ENCODE results near the gene IRF1. TPM values are rescaled to one million over a fixed set of nuclear protein-coding genes. Genes with fewer than 3 reads are reported as not detected.
A peak's percentile ranks its signal among the peaks of the same experiment; 100 is the strongest.

IRF1 gene
- total RNA-seq, 2 experiments from 2014 or later: 231 to 239 TPM

DNA sequence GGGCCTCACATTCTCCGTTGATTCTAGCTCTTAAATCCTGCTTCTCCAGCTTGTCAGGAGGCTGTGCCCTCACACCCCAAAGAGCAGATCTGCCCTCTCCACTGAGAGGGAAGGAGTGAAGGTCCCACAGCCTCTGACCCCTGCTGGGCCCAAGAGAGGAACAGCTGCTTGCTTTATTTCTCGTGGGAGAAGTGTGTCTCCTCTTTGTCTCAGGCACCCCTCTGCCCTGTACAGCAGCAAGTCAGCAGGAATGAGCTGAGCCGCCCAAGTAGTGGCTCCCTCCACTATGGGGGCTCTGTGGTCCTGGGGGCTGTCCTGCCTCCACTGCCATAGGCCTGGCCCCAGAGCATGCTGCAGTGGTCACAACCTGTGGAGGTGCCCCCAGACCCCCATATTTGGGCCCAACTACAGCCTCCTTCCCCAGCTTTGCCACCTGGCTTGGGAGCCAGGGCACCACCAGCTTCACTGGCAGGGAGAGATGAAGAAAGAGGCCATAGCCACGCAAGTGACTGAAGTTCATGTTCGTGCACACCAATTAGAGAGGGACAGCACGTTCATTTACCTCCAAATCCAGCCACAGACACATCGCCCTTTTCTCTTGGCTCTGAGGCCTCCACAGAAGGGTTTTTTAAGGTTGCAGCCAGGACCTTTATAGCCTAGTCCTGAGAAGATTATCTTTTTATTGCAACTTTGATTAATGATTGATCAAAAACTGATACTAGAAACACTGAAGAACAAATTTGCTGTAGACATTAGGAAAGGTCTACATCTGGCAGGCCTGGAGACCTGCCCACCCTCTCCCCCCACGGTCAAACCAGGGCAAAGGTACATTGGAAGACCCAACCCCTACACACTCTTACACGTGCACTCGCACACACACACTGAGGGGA lies 27.5 kb downstream of the IRF1 start:
- CTCF ChIA-PET: interaction anchor here (1.1 to 8.1 kb wide), 3 partner anchors 7 to 38 kb away, joined by 4 to 111 read pairs (median 74); no protein-coding TSS in a partner anchor
- POLR2A ChIA-PET: interaction anchor here (0.8 to 6.1 kb wide), 8 partner anchors 15 to 52 kb away, joined by 3 to 248 read pairs (median 78); partner anchors contain the start of gene IRF1
- Mint-ChIP-seq H3K9me3 (no peaks in the 10 kb centered on the region), H3K27me3 (no peaks in the 10 kb centered on the region), H3K4me3 (no peak overlapping the region), H3K27ac (peak overlapping the region; percentile 91), H3K36me3 (ENCODE audit: low read depth) (peaks cover 51% of the 10 kb centered on the region), H3K4me1 (peaks cover 96% of the 10 kb centered on the region)
- DNase-seq: no peak

DNA sequence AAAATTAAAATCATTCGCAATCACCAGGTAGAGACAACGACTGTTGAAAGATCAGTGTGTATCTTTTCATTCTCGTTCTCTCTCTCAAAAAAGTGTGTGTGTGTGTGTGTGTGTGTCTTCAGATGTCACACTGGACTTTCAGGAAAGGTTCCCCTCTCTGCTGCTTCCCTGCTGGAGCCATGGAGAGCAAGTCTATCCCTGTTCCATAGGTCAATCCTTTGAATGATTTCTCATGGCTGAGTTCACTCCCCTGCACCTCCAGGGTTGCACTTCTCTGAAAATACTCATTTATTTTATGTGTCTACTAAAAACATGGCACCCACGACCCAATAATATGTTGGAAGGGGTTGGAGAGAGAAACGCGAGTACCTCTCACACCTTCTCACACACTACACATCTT lies 28.2 kb downstream of the IRF1 start:
- Mint-ChIP-seq H3K9me3 (no peaks in the 10 kb centered on the region), H3K4me3 (no peak overlapping the region), H3K36me3 (ENCODE audit: low read depth) (peaks cover 51% of the 10 kb centered on the region), H3K4me1 (peaks cover 96% of the 10 kb centered on the region), H3K27ac (no peak overlapping the region), H3K27me3 (no peaks in the 10 kb centered on the region)
- no peak for DNase-seq
- CTCF ChIA-PET: interaction anchor here (8.1 kb wide), 1 partner anchor 37 kb away, joined by 111 read pairs; no protein-coding TSS in a partner anchor
- POLR2A ChIA-PET: interaction anchor here (5.9 to 6.1 kb wide), 3 partner anchors 15 to 36 kb away, joined by 197 to 248 read pairs (median 216); partner anchors contain the start of gene IRF1

DNA sequence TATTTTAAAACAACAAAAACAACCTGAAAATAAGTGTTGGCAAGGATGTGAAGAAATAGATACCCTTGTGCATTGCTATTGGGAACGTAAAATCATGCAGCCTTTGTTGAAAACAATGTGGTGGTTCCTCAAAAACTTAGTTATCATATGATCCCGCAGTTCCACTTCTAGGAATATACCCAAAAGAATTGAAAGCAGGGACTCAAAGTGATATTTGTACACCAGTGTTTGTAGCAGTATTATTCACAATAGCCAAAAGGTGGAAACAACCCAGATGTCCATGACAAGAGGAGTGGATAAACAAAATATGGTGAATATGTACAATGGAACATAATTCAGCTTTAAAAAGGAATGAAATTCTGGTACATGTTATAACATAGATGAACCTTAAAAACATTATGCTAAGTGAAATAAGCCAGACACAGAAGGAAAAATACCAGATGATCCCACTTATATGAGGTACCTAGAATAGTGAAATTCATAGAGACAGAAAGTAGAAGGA lies 29.0 kb downstream of the IRF1 start:
- Mint-ChIP-seq H3K27me3 (no peaks in the 10 kb centered on the region), H3K27ac (no peak overlapping the region), H3K4me1 (peaks cover 96% of the 10 kb centered on the region), H3K9me3 (no peaks in the 10 kb centered on the region), H3K36me3 (ENCODE audit: low read depth) (peaks cover 45% of the 10 kb centered on the region), H3K4me3 (no peak overlapping the region)
- ChIA-PET CTCF (no interaction called here), POLR2A (interaction anchor here (9.2 kb wide), 1 partner anchor 22 kb away, joined by 563 read pairs; the partner anchor contains the start of gene IRF1)
- no peak for DNase-seq

DNA sequence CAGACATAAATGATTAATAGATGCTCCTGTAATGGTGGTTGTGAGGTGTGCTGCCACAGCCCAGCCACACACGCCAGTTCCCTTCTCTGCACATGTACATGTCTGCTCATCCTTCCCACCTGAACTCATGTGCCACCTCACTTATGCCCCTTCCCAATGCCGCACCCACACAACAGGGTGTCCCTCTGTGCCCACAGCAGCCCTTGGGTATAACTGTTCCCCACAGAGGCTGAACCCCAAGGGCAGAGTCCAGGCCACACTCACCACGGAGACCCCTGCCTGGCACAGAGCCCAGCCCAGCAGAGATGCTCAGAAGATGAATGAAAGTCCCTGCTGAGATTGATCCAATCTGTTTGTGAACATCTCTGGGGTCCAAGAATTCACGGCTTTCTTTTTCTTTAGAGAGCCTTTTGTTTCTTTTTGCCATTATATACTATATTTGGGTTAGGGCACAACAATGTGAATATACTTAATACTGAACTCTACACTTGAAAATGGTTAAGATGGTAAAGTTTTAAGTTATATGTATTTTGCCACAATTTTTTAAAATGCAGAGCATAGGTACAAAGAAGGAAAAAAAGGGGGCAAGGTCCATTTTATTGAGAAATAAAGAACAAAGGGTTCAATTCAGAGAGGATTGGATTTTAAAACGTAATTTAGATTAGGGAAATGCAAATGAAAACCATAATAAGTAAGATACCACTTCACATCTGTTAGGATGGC lies 29.6 kb downstream of the IRF1 start:
- no peaks in the 10 kb centered on the region for H3K27me3 Mint-ChIP-seq
- ChIA-PET CTCF (no interaction called here), POLR2A (interaction anchor here (8.6 to 9.2 kb wide), 2 partner anchors 23 to 34 kb away, joined by 296 to 563 read pairs; partner anchors contain the start of gene IRF1)
- H3K4me3 Mint-ChIP-seq: no peak overlapping the region
- no peaks in the 10 kb centered on the region for H3K9me3 Mint-ChIP-seq
- H3K27ac Mint-ChIP-seq: peak overlapping the region; percentile 72
- peaks cover 46% of the 10 kb centered on the region for H3K36me3 Mint-ChIP-seq (ENCODE audit: low read depth)
- no peak for DNase-seq
- peaks cover 96% of the 10 kb centered on the region for H3K4me1 Mint-ChIP-seq

DNA sequence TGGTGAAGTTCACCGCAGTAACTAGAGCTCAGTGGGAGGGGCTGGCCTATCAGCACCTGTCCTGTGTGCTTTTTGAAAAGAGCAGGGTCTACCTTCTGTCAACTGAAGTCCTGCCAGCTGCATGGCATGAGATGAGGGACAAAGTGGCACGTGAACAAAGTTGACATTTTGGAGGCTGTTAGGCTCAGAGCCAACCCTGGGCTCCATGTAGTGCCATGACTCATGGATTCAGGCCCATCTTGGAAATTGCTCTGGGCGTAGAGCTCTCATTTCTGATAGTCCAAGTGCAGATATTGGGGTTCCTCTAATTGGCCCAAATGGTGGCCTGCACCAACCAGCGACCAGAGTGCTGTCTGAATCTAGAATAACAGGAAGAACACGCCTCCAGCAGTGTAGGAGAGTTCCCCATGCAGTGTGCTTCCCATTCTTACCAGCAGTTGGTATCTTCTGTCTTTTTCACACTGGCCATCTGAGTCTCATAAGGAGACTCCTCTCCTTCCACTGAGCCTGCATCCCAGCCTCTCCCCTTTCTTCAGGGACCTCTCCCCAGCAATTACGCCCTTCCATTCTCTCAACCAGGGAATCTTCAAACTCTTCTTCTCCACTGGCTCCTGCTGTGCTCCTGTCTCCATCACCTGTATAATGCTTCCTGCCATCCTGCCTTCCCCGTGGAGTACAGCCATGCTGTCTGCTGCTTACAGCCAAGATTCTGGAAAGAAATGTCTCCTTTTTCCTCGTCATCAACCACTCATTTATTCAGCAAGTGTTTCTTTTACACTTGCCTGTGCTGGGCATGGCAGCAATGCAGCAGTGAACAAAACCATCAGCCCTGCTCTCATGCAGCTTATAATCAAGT lies 30.4 kb downstream of the IRF1 start:
- DNase-seq: no peak
- Mint-ChIP-seq H3K4me3 (no peak overlapping the region), H3K36me3 (ENCODE audit: low read depth) (peaks cover 49% of the 10 kb centered on the region), H3K27ac (peak overlapping the region; percentile 99), H3K4me1 (peaks cover 96% of the 10 kb centered on the region), H3K27me3 (no peaks in the 10 kb centered on the region), H3K9me3 (no peaks in the 10 kb centered on the region)
- CTCF ChIA-PET: interaction anchor here (1.1 to 8.0 kb wide), 5 partner anchors 12 to 49 kb away, joined by 3 to 104 read pairs (median 8); no protein-coding TSS in a partner anchor
- POLR2A ChIA-PET: interaction anchor here (1.5 to 9.2 kb wide), 5 partner anchors 23 to 64 kb away, joined by 3 to 563 read pairs (median 85); partner anchors contain the start of gene IRF1

DNA sequence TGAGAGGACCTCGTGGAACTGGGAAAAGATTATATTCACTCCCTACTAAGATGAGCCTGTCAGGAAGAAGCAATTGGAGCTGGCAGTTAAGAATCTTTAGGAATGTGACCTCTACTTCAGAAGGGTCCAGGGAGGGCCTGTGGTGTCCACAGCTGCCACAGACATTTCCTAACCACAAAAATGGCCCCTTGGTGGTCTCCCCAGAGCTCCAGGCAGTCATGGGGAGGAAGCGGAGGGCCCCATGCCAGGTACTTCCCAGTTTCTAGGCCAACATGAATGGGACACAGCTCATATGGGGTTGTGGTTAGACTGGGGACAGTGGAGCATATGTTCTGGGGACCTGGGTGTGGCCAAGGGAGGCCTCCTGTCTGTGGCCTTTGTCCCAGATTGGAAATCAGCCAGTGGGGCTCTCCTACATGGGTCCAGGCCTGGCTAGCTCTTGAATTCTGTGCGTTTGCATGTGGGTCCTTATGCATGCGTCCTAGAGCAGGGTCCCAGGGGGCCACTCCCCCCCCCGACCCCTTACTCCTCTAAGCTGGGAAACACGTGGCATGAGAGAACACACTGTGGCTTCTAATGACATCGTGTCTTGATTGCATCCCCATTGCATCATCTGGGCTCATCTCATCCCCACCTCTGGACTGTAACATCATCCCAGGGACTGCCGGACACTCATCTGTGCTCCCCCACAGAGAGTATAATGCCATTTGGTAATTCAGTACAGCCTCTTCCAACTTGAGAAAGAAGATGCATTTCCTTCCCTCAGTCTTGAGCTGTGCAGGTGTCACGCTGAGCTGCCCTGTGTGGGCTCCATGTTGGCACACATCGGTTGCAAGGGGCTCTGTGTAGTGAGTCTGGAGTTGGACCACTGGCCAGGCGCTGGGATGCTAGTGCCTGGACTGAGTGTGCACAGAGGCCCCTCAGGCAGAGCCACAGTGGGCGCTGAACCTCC lies 31.3 kb downstream of the IRF1 start:
- Mint-ChIP-seq H3K36me3 (ENCODE audit: low read depth) (peaks cover 55% of the 10 kb centered on the region), H3K9me3 (no peaks in the 10 kb centered on the region), H3K27me3 (no peaks in the 10 kb centered on the region), H3K4me1 (peaks cover 96% of the 10 kb centered on the region), H3K27ac (peak overlapping the region; percentile 99), H3K4me3 (no peak overlapping the region)
- no peak for DNase-seq
- ChIA-PET POLR2A (interaction anchor here (0.9 to 9.2 kb wide), 8 partner anchors 7 to 63 kb away, joined by 3 to 563 read pairs (median 67); partner anchors contain the start of gene IRF1), CTCF (interaction anchor here (0.9 to 8.0 kb wide), 12 partner anchors 7 to 48 kb away, joined by 3 to 104 read pairs (median 4); no protein-coding TSS in a partner anchor)

DNA sequence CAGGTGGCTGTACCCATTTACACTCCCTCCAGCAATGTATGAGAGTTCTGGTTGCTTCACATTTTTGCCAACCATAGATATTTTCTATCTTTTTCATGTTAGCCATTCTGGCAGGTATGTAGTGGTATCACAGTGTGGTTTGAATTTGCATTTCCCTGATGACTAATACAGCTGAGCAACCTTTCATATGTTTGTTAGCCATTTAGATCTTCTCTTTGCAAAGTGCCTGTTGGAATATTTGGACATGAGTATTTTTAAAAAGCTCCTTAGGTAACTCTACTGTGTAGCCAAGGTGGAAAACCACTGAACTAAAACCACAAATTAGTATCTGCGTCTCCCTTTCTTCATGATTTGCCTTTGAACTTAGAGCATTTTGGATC lies 31.9 kb downstream of the IRF1 start:
- CTCF ChIA-PET: interaction anchor here (0.9 to 8.0 kb wide), 13 partner anchors 7 to 47 kb away, joined by 3 to 104 read pairs (median 4); no protein-coding TSS in a partner anchor
- POLR2A ChIA-PET: interaction anchor here (0.9 to 9.2 kb wide), 9 partner anchors 7 to 62 kb away, joined by 3 to 563 read pairs (median 49); partner anchors contain the start of gene IRF1
- DNase-seq: no peak
- peaks cover 61% of the 10 kb centered on the region for H3K36me3 Mint-ChIP-seq (ENCODE audit: low read depth)
- H3K27me3 Mint-ChIP-seq: no peaks in the 10 kb centered on the region
- peak overlapping the region; percentile 99 for H3K27ac Mint-ChIP-seq
- H3K4me3 Mint-ChIP-seq: peak overlapping the region; percentile 6
- H3K9me3 Mint-ChIP-seq: no peaks in the 10 kb centered on the region
- peaks cover 96% of the 10 kb centered on the region for H3K4me1 Mint-ChIP-seq

DNA sequence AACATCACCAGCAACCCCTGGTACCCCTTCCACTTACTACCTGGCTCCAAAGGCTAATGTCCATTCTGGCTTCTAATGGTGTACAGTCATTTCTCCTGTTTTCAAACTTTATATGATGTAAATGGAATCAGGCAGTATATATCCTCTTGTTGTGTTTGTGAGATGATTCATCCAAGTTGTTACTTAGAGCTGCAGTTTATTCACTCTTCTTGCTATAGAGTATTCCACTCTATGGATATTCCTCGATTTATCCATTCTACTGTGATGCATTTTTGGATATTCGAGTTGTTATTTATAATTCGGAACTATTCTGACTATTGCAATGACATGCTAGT lies 32.4 kb downstream of the IRF1 start:
- ChIA-PET CTCF (interaction anchor here (0.9 to 8.0 kb wide), 14 partner anchors 8 to 47 kb away, joined by 3 to 104 read pairs (median 6); no protein-coding TSS in a partner anchor), POLR2A (interaction anchor here (0.9 to 9.2 kb wide), 11 partner anchors 8 to 47 kb away, joined by 4 to 563 read pairs (median 14); partner anchors contain the start of gene IRF1)
- peak overlapping the region; percentile 19 for H3K4me3 Mint-ChIP-seq
- no peaks in the 10 kb centered on the region for H3K9me3 Mint-ChIP-seq
- peak overlapping the region; percentile 99 for H3K27ac Mint-ChIP-seq
- peaks cover 66% of the 10 kb centered on the region for H3K36me3 Mint-ChIP-seq (ENCODE audit: low read depth)
- no peaks in the 10 kb centered on the region for H3K27me3 Mint-ChIP-seq
- no peak for DNase-seq
- H3K4me1 Mint-ChIP-seq: peaks cover 96% of the 10 kb centered on the region

DNA sequence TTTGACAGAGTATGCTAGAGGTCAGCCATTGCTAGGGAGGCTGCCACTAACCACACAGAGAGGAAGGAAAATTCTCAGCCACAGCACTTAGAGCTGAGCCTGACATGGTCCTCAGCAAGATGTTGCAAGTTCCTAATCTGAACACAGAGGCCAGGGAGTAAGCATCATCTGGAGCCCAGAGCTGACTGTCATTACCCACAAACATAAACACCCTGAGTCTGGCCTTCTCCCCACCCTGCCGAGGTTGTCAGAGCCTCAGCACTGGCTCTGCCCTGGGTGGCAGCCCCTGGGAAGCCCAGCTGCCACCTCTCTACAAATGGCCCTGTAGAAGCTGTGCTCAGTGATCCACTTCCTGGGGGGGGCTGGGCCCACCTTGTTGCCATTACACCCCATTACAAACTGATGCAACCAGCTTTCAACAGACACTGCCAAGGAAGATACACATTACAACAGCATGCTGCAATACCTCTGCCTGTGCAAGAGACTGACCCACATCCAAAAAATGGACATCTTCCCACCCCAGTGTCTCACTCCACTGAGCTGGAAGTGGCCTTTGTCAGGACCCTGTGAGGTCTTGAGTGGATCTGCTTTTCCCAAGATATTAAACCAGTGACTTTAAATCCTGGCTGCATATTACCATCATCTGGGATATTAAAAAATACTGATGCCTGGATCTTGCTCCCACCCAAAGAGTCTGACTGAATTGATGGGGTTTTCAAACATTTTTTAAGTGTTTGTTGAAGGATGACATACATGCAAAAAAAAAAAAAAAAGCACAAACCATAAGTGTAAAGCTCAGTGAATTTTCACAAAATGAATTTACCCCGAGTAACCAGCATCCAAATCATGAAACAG lies 33.0 kb downstream of the IRF1 start:
- peak; percentile 63 for DNase-seq
- ChIA-PET POLR2A (interaction anchor here (0.7 to 9.2 kb wide), 18 partner anchors 9 to 361 kb away, joined by 3 to 563 read pairs (median 6); partner anchors contain the start of genes IL4 and IRF1), CTCF (interaction anchor here (0.6 to 8.0 kb wide), 22 partner anchors 8 to 333 kb away, joined by 3 to 104 read pairs (median 4); partner anchors contain the start of gene IRF1)
- peak overlapping the region; percentile 99 for H3K27ac Mint-ChIP-seq
- peaks cover 69% of the 10 kb centered on the region for H3K36me3 Mint-ChIP-seq (ENCODE audit: low read depth)
- peaks cover 96% of the 10 kb centered on the region for H3K4me1 Mint-ChIP-seq
- peak overlapping the region; percentile 19 for H3K4me3 Mint-ChIP-seq
- H3K9me3 Mint-ChIP-seq: no peaks in the 10 kb centered on the region
- no peaks in the 10 kb centered on the region for H3K27me3 Mint-ChIP-seq

DNA sequence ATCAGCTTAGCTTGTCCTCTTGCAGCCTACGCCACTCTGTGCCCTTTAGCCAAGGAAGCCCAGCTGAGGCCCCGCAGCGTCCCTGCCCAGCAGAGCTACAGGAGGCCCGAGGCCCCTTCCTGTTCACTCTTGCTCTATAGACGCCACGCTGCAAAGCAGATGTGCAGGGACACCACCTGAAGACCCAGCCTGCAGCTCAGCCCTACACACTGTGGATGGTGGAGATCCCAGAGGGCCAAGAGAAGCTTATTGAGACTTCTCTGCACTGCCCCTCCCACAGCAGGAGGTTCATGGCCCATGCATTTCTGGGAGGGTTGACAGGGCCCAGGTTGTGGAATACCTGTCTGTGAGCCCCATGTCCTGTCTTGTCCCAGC lies 33.6 kb downstream of the IRF1 start:
- Mint-ChIP-seq H3K9me3 (no peaks in the 10 kb centered on the region), H3K4me1 (peaks cover 96% of the 10 kb centered on the region), H3K36me3 (ENCODE audit: low read depth) (peaks cover 69% of the 10 kb centered on the region), H3K4me3 (peak overlapping the region; percentile 10), H3K27me3 (no peaks in the 10 kb centered on the region), H3K27ac (peak overlapping the region; percentile 99)
- CTCF ChIA-PET: interaction anchor here (0.6 to 8.0 kb wide), 16 partner anchors 9 to 334 kb away, joined by 3 to 104 read pairs (median 5); partner anchors contain the start of gene IRF1
- peak; percentile 36 for DNase-seq
- POLR2A ChIA-PET: interaction anchor here (0.7 to 9.2 kb wide), 21 partner anchors 8 to 360 kb away, joined by 3 to 563 read pairs (median 6); partner anchors contain the start of genes IL4, IRF1 and SLC22A5
